D721Med (cell line): Measurements from ENCODE around the gene HAGHL.
"Not testable (repeated sequence)": the region's sequence is repeated elsewhere in the genome, so short reads cannot be mapped to it uniquely, and the experiment has no call there.

Experiments
- DNase-seq: peaks from one replicate; pipeline ENCODE4 v3.0.0; 2011; ENCODE audit warnings: low spot score; ENCODE audit not compliant: insufficient read length
- FAIRE-seq: peaks from 2 replicates; lab custom pipeline; 2011; peaks lifted over from hg19 to GRCh38; lab: Jason Lieb, UNC
- CTCF ChIP-seq: IDR thresholded peaks from 2 replicates; pipeline ENCODE4 v1.5.1; 2012; ENCODE audit warnings: mild to moderate bottlenecking, control low read depth; ENCODE audit not compliant: insufficient read depth; ENCODE audit errors: missing control alignments

Gene HAGHL

GRCh38 chr16:735982-736453 lies 9.1 kb downstream of the HAGHL start:
- no peak for TF ChIP-seq CTCF
- FAIRE-seq (no peak), DNase-seq (no peak)

- TF ChIP-seq CTCF = no peak
- no peak for FAIRE-seq
These were observed 10.1 kb downstream of the HAGHL start for GRCh38 chr16:736936-737481.

GRCh38 chr16:739560-740458 lies 12.9 kb downstream of the HAGHL start:
- no peak for FAIRE-seq
- no peak for TF ChIP-seq CTCF
- no peak for DNase-seq

More at GRCh38 chr16:736936-737481, 10.1 kb downstream of the HAGHL start:
- DNase-seq = no peak

GRCh38 chr16:740459-740763 lies 13.5 kb downstream of the HAGHL start:
- DNase-seq (no peak), FAIRE-seq (no peak)
- no peak for TF ChIP-seq CTCF

- FAIRE-seq = no peak
- peak; percentile 68 for TF ChIP-seq CTCF
- peak; percentile 93 for DNase-seq
These were observed 14.0 kb downstream of the HAGHL start, which contains the start of gene CIAO3 for GRCh38 chr16:740764-741505. Gene CIAO3 (minus strand): TSS chr16:740997. CDS start chr16:740985, 12 bp downstream.

GRCh38 chr16:741986-742629 lies 15.2 kb downstream of the HAGHL start:
- FAIRE-seq (no peak), DNase-seq (no peak)
- no peak for TF ChIP-seq CTCF

- not testable (repeated sequence) for DNase-seq, FAIRE-seq
These were observed 16.0 kb downstream of the HAGHL start for GRCh38 chr16:742894-743293.
